HG03175 (cell line): ENCODE data around the gene PRKAG1.
A peak's percentile ranks its signal among the peaks of the same experiment; 100 is the strongest.

ENCODE experiments used
- ATAC-seq: cut with Tn5 transposase; IDR thresholded peaks from one replicate; pipeline ENCODE4 v1.9.1; 2021; ENCODE audit warnings: mild to moderate bottlenecking, moderate library complexity; ENCODE audit not compliant: unreplicated experiment

Gene PRKAG1

DNA sequence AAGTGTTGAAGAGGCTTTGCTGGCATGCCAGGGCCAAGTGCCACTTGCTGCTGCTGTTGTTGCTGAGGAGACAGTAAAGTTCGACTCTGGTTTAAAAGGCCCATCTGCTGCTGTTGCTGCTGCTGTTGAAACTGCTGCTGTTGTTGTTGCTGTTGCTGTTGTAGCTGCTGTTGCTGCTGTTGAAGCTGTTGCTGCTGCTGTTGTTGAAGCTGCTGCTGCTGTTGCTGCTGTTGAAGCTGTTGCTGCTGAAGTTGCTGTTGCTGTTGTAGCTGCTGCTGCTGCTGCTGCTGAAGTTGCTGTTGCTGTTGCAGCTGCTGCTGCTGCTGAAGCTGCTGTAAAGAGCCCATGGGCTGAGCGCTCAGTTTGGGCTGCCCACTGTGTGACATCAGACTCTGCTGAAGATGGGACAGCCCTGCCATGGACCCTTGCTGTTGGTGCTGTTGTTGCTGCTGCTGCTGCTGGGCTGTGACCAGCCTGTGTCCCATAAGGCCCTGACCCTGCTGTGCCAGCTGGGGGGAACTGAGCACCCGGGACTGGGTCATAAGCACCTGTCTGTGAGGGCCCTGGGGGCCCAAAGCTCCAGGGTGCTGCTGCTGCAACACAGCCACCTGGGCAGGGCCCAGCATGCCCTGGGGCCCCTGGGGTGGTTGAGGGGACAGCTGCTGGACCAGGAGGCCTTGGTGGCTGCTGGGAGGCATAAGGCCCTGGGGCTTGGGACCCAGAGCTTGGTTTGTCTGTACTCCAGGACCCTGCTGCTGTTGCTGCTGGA, 14.3 kb upstream of the PRKAG1 start:
- no peak for ATAC-seq

DNA sequence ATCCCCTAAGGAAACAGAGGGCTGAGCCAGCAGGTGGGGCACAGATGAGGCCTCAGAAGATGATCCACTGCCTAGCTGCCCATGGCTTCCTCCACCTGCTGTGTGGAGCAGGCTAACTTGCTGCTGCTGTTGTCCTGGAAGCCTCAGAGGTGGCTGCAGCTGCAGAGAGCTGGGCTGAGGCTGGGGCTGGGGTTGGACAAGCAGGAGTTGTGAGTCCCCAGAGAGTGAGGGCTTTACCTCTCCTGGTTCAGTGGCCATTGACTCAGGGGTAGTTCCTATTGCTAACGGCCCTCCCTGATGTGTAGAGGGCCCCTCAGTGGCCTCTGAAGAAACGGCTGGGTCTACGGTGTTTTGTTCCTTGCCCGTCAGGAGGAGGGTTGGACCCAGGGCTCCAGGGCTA, 13.7 kb upstream of the PRKAG1 start:
- no peak for ATAC-seq

DNA sequence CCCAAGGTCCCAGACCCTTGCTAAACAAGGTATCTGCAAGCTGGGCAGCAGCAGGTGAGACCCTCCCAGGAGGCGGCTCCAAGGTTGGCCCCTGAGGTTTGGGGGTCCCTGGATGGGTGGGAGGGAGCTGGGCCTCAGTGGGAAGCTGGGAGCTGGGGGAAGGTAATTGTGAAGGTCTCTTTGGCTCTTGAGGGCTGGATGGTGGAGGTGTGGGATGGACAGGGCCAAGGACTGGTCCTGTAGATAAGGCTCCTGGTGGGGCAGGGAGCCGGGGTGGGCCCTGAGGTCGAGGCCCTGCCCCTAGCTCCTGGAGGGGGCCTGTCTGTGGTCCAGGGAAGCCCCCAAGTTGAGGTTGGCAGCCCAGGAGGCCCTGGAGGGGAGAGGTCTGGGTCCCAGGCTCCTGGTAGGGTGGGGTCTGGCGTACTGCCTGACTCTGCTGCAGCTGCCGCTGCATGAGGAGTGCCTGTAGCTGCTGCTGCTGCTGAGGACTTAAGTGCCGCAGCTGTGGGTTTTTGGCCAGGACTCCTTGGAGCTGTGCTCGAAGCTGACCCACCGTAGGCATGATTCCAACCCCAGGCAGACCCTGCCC, 13.1 kb upstream of the PRKAG1 start:
- no peak for ATAC-seq

DNA sequence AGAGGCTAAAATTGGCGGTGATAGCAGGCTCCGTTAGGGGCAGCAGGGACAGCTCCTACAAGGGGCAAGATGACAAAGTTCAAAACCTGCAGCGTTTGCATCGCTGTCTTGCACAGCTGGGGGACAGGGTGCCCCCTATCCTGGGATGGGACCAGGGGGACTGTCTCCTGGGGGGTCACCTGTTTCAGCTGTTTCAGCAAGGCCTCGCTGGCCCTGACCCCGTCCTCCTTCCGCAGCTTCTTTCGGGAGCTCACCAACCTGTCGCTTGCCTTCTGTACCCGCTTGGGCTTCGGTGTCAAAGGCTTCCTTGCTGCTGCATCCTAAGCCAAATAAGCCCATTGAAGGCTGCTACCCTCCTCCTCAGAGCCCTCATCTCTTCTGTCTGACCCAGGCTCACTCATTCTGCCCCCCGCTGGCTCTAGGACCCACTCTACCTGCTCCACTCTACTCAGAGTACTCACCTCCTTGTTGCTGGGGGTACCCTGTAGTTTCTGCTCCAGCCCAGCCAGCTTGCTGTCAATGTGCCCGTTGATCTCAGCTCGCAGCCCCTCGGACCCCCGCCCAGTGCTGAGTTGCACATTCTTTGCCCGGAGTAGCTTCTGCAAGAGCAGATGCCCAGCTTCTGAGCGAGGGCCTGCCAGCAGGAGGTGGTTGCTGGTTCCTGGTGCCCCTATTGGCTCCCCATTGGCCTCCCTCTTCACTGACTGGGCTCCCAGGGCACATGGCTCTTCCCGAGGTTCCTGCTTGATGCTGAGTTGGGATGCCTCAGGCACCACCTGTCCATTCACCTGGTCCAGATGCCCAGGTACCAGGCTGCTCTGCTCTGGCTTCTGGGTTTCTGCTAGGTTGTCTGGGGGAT, 12.4 kb upstream of the PRKAG1 start:
- ATAC-seq, result no peak

- no peak for ATAC-seq
Observed at GRCh38 chr12:49030119-49030518, 11.5 kb upstream of the PRKAG1 start.

- no peak for ATAC-seq
Observed at GRCh38 chr12:49028666-49029275, 10.2 kb upstream of the PRKAG1 start.

DNA sequence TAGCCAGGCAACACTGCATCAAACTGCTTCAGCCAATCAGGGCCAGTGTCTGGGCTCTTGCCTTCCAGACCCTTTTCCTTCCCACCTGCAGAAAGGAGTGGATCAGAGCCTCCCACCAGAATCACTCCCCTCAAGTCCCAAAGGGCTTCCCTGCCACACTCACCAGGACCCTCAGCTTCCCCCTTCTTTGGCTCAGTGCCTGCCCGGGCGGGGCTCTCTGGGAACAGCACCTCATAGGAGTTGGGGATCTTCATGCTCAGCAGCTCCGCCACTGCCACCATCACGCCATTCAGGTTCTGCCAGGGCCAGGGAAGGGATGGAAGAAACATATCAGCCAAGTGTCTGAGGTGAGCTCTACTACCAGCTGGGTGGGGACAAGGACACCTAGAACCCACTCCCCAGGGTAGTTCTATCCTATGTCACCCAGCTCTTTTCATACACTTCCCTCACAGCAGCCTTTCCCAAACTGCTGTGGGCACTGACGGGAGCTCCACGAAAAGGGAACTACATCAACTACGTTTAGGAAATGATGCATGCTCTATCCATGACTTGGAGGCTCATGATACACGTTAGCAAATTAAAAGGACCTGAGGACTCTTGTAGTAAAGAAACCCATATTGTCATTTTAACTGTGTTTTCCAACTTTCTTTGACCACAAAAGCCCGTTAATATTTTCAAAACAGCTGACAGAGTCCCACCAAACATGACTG, 9.4 kb upstream of the PRKAG1 start:
- no peak for ATAC-seq

DNA sequence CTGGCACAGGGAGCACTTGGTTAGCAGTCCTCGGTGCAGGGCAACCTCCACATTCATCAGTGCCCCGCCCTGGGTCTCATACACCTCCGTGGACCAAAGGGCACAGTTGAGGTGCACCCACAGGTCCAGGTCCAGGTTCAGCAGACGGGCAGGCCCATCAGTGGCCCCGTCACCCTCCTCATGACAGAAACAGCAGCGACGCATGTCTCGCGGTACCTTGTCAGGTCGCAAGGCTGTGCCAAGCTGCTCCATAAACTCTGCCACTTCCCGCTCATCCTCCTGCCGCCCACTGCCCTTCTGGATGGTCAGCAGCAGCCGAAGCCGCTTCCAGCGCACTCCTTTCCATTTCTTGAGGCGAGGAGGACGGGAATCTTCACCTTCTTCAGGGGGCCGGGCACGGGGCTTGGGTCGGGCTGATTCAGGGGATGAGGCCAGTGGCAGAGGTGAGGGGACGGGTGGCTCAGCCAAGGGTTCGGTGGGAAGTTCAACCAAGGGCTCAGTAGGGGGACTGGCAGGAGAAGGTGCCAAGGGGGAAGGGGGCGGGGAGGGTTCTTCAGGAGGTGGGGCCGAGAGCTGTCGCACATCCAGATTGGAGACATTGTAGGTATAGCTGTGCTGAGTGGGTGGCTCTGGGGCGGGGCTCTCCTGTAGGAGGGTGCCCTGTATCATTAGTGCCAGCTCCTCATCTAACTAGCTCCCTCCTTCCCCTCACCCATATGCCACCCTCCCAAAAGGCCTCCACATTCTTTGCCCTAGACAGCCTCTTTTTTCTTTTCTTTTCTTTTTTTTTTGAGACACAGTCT, 8.3 kb upstream of the PRKAG1 start:
- ATAC-seq, result no peak

DNA sequence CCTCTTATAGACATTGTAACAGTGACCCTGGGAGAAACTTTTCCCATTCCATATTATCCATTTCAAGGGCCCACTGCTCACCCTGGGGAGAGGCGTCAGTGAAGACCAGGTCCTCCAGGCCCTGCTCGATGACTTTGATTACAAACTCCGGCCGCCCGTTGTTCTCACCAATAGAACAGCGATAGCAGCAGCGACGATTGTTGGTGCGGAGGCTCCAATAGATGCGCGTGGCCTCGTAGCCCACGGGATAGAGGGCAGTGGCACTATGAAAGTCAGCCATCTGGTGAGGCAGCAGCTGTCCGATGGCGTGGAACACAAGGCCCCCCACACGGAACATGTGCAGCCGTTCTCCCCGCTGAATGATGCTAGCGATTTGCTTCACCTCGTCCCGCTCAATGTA, 7.5 kb upstream of the PRKAG1 start:
- ATAC-seq, result no peak

GRCh38 chr12:49025463-49025862, 6.9 kb upstream of the PRKAG1 start:
- no peak for ATAC-seq

- ATAC-seq, result no peak
Observed at GRCh38 chr12:49024543-49024942, 6.0 kb upstream of the PRKAG1 start.

GRCh38 chr12:49023812-49024211, 5.2 kb upstream of the PRKAG1 start:
- no peak for ATAC-seq

GRCh38 chr12:49022558-49023178, 4.1 kb upstream of the PRKAG1 start:
- no peak for ATAC-seq

DNA sequence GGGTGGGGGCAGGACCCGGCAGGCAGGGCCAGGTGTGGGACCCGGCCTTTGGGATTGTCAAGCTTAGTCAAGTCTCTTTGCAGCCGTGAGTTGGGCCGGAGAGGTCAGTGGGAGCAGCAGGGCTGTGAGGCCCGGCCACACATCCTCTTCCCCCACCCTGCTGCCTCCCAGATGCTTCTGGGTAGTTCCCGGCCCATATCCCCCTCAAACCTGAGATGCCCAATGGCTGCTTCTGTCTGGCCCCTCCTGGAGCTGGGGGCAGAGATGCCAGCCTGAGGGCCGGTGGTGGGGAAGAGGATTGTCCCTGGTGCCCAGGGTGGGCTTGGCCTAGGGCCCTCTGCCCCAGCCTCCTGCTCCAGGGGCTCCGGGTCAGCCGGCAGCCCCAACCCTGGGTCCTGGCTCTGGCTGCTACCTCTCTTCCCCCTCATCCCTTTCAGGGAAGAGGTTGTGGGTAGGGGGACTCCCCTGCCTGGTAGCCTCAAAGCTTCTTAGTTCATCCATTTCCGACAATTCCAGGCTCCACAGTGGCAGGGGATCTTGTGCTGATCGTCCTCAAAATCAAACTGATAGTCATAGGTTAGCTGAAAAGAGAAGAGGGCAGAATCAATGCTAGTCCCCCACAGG, 2.8 kb upstream of the PRKAG1 start:
- ATAC-seq, result no peak

DNA sequence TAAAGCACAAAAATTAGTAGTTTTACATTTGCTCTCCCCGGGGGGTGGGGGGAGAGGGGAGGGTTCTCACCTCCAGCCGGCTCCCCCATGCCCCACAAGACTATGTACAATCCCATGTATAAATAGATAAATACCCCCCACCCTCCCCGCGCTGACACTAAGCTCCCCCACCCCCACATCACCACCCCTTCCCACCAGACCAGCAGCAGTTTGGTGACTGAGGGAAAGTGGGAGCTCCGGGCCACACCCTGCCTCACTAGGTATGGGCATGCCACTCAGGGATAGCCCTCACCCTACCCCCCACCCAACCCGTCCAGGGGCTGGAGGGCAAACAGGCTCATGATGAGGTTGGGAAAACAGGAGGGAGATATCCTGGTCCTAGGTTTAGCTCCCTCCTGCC, 1.9 kb upstream of the PRKAG1 start:
- no peak for ATAC-seq

- ATAC-seq, result no peak
Observed at GRCh38 chr12:49019443-49020324, 1.1 kb upstream of the PRKAG1 start.

- peak; percentile 21 for ATAC-seq
Observed at GRCh38 chr12:49019120-49019430, 499 bp upstream of the PRKAG1 start.

GRCh38 chr12:49017891-49018260, 700 bp downstream of the PRKAG1 start:
- ATAC-seq, result peak; percentile 18
